ENCODE results near the gene SUMF2. TPM values are rescaled to one million over a fixed set of nuclear protein-coding genes. Genes with fewer than 3 reads are reported as not detected.
"Not testable (repeated sequence)": the region's sequence is repeated elsewhere in the genome, so short reads cannot be mapped to it uniquely, and the experiment has no call there.

The SUMF2 gene
- total RNA-seq, result 100 to 1,000 TPM in 3 of 4 donors, 10 to 100 TPM in 1; 99.4 to 162 (median 132) TPM

DNA sequence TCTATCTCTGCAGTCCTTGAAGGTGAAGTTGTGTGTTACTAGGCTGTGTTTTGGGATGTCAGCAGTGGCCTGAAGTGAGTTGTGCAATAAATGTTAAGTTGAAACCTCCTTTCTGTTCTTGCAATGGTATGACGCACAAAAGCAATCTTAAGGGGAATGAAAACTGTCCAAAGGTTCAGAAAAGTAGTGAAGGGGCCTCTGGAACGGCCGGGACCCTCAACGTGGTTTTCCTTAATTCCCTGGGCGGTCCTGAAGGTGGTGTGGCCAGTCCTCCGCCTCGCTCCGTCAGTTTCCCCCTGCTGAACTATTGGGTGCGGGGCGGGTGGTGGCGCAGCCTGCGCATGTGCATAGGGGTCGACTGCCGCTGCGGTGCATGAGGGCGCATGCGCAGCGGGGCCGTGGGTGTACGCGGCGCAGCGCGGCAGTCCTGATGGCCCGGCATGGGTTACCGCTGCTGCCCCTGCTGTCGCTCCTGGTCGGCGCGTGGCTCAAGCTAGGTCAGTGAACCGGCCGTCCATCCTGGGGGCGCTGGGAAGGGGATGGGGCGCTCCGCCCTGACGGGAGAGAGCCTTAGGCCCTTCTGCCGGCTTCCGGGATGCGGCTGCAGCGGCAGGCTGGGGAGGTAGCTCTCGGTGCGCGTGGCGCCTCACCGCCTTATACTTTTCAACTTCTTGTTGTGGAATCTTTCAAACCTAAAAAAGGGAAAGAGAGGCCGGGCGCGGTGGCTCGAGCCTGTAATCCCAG, at the start of gene SUMF2:
Gene SUMF2 (plus strand): TSS at position 405 of the 744 bp plus-strand sequence. CDS start 26 bp downstream, at position 431.
- WGBS, 2 donors, result 0% methylated on average over 19 to 42 of the region's 49 CpGs
- DNase-seq (ENCODE audit: low spot score in 2 of 2), result peak; percentile 78 to 83
- Histone ChIP-seq H3K27ac (peak within 1 kb of the TSS; percentile 82 to 94 (median 91)), H3K4me1 (peaks cover 0 to 21% (median 3%) of the 10 kb centered on the region in 4 donors), H3K9me3 (no peaks in the 10 kb centered on the region), H3K4me3 (peak within 1 kb of the TSS; percentile 86 to 100 (median 94)), H3K27me3 (no peaks in the 10 kb centered on the region), H3K36me3 (peaks cover 0 to 56% (median 11%) of the 10 kb centered on the region in 3 donors)
- TF ChIP-seq, protein P1, sequence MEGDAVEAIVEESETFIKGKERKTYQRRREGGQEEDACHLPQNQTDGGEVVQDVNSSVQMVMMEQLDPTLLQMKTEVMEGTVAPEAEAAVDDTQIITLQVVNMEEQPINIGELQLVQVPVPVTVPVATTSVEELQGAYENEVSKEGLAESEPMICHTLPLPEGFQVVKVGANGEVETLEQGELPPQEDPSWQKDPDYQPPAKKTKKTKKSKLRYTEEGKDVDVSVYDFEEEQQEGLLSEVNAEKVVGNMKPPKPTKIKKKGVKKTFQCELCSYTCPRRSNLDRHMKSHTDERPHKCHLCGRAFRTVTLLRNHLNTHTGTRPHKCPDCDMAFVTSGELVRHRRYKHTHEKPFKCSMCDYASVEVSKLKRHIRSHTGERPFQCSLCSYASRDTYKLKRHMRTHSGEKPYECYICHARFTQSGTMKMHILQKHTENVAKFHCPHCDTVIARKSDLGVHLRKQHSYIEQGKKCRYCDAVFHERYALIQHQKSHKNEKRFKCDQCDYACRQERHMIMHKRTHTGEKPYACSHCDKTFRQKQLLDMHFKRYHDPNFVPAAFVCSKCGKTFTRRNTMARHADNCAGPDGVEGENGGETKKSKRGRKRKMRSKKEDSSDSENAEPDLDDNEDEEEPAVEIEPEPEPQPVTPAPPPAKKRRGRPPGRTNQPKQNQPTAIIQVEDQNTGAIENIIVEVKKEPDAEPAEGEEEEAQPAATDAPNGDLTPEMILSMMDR (IDR thresholded peaks at IDR 0.05), result peak in 3 of 5 experiments; percentile 13 to 60 (median 46)
- TF ChIP-seq POLR2A (IDR thresholded peaks at IDR 0.05) (peak; percentile 80), EP300 (IDR thresholded peaks at IDR 0.05) (peak; percentile 55 to 91)

DNA sequence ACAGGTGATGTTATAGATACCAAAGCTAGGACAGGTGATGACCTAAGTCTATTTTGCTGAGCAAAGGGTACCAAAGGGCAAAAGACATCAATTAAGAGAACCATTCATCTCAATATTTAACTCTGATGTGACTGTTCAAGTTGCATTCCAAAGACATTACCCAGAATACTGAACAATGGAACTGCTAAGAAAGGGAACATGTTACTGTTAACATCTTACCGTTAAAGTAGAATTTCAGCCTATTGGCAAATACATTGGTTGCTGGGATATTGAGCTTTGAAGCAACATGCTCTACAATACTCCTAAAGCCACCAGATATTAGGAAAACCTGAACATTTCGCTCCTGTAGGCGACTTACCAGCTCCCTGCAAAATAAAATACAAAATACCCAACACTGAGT, 47.1 kb upstream of the SUMF2 start:
- DNase-seq (ENCODE audit: low spot score in 2 of 2); H3K9me3 ChIP-seq; H3K4me1 ChIP-seq; H3K27me3 ChIP-seq; H3K27ac ChIP-seq; H3K4me3 ChIP-seq: not testable (repeated sequence)
- peaks cover 0 to 88% (median 0%) of the 10 kb centered on the region in 3 donors for H3K36me3 ChIP-seq
- 91% methylated on average over 3 of the region's 3 CpGs for WGBS, 2 donors

DNA sequence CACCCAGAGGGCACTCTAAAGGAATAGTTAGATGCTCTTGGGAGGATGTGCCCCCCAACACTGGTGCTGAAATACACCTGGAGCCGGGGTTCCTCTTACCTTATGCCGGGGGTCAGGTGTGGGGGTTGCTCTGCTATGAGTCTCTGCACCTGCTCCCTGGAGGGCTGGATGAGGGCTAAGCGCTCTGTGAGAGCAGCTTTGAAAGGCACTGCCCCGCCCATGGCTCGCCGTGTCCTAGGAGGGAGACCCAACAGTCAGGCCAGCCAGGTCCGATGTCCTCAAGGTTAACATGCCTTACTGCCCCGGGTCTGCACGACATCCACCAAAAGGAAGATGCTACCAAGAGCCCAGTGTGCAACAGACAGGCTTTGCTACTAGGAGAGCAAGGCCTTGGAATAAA, 44.6 kb upstream of the SUMF2 start:
- no peaks in the 10 kb centered on the region for H3K9me3 ChIP-seq
- no peaks in the 10 kb centered on the region for H3K4me1 ChIP-seq
- no peaks in the 10 kb centered on the region for H3K27me3 ChIP-seq
- WGBS, 2 donors, result 78 to 82% methylated on average over 9 of the region's 9 CpGs
- no peak overlapping the region for H3K4me3 ChIP-seq
- TF ChIP-seq POLR2A (IDR thresholded peaks at IDR 0.05) (no peak), EP300 (IDR thresholded peaks at IDR 0.05) (no peak)
- TF ChIP-seq, protein P1 (IDR thresholded peaks at IDR 0.05), result no peak
- peaks cover 0 to 73% (median 0%) of the 10 kb centered on the region in 3 donors for H3K36me3 ChIP-seq
- H3K27ac ChIP-seq, result no peak overlapping the region
- no peak for DNase-seq (ENCODE audit: low spot score in 2 of 2)

DNA sequence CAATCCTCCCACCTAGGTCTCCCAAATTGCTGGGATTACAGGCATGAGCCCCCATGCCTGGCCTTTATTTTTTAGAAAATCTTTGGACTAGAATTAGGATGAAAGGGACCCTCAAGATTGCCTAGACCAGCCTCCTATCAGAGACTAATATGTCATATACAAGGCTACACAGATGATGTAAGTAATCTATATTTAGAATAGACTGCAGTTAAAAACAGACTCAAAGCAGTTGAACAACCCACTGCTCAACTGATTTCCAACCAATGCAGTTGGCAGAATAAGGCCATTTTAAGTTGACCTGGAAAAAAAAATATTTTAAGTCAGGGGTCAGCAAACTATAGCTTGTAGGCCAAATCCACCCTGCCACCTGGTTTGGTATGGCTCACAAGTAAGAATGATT, 40.6 kb upstream of the SUMF2 start:
- Histone ChIP-seq H3K36me3 (peaks cover 0 to 53% (median 0%) of the 10 kb centered on the region in 3 donors), H3K27me3 (no peaks in the 10 kb centered on the region), H3K4me1 (no peaks in the 10 kb centered on the region), H3K4me3 (no peak overlapping the region), H3K27ac (no peak overlapping the region), H3K9me3 (no peaks in the 10 kb centered on the region)
- TF ChIP-seq POLR2A (IDR thresholded peaks at IDR 0.05) (no peak), EP300 (IDR thresholded peaks at IDR 0.05) (no peak)
- TF ChIP-seq, protein P1 (IDR thresholded peaks at IDR 0.05), result no peak
- DNase-seq (ENCODE audit: low spot score in 2 of 2), result no peak

DNA sequence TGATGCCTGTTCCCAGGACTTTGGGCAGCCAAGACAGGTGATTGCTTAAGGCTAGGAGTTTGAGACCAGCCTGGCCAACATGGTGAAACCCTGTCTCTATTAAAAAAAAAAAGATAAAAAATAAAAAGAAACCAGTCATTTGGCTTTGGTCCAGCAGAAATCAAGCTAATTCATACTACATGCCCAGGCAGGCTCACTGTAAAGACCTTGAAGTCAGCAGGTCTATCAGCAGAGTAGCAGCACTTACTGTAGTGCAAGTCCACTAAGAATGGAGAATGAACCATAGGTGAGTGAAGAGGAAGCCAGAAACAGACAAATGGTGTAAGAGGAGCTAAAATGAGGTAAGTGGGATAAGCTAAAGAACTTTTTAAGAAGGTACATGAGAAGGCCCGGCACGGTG, 37.5 kb upstream of the SUMF2 start:
- no peaks in the 10 kb centered on the region for H3K4me1 ChIP-seq
- TF ChIP-seq, protein P1 (IDR thresholded peaks at IDR 0.05), result no peak
- TF ChIP-seq EP300 (IDR thresholded peaks at IDR 0.05) (no peak), POLR2A (IDR thresholded peaks at IDR 0.05) (no peak)
- H3K27me3 ChIP-seq, result no peaks in the 10 kb centered on the region
- no peak for DNase-seq (ENCODE audit: low spot score in 2 of 2)
- no peak overlapping the region for H3K27ac ChIP-seq
- H3K36me3 ChIP-seq, result peaks cover 0 to 53% (median 0%) of the 10 kb centered on the region in 3 donors
- 73 to 92% methylated on average over 2 of the region's 2 CpGs for WGBS, 2 donors
- no peaks in the 10 kb centered on the region for H3K9me3 ChIP-seq
- H3K4me3 ChIP-seq, result no peak overlapping the region

Measured in tibial nerve (tissue), 4 donors.